Measurements from ENCODE around the gene STXBP1.

DNA sequence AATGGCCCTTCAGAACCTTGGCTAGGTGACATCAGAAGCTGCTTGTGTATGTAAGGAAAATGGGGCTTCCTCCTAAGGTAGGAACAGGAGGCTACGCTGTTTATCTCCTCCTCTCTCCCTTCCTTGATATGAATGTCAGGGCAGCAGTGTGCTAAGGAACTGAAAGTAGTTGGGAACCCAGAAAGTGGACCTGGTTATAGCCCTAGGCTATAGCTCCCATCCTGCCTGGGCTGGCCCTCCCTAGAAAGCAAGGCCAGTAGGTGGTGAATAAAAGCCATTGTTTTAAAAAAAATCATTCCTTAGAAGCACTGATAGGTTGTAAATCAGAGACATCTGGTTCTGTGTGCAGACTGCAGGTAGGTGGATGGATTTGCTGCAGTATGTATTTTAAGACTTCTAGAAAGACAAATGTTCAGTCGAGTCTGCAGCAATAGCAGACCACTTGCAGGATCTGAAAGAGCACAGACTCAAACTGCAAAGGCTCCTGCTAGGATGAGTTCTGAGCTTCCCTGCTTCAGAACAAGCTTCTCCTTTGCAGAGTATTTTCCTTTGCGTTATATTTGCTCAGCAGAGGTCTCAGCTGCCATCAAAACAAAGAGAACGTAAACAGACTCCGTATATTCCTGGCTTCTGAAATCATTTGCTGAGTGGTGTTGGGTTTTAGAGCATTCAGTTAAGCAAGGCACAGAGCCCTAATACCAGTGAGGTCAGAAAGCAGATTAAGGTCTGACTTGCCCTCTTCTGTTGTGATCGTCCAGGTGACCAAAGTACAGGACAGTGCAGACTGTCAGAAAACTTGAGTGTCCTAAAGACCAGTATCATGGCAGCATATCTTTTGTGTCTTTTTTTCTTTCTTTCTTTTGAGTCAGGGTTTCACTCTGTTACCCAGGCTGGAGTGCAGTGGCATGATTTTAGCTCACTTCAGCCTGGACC lies 74.7 kb downstream of the STXBP1 start:
- TF ChIP-seq EZH2 (IDR thresholded peaks at IDR 0.05) (no peak), POLR2AphosphoS5 (IDR thresholded peaks at IDR 0.05; ENCODE audit: borderline replicate concordance, low read depth, low read length) (no peak)
